Vagina (tissue), 2 donors: ENCODE results near the gene TRA2B. TPM values are rescaled to one million over a fixed set of nuclear protein-coding genes. Genes with fewer than 3 reads are reported as not detected.

Experiments used
- DNase-seq, 2 donors: peaks; one replicate each; pipeline ENCODE4 v3.0.0-alpha.2; 2017; ENCODE audit errors: extremely low spot score in 2 of 2
- H3K27ac ChIP-seq: fragments of 200-600 bp; sonication (generic); one replicate; pipeline ENCODE4 v1.5.1; 2019
- H3K27me3 ChIP-seq: fragments of 200-600 bp; sonication (generic); one replicate; pipeline ENCODE4 v1.5.1; 2019
- H3K36me3 ChIP-seq, 2 donors: fragments of 200-600 bp; sonication (generic); one replicate each; pipeline ENCODE4 v1.5.1; 2017 to 2019
- H3K4me1 ChIP-seq: fragments of 200-600 bp; sonication (generic); one replicate; pipeline ENCODE4 v1.5.1; 2019
- H3K4me3 ChIP-seq, 2 donors: fragments of 200-600 bp; sonication (generic); 1 replicate in 1 of 2; 2 replicates in 1 of 2; pipeline ENCODE4 v1.5.1; 2016 to 2019
- H3K9me3 ChIP-seq: fragments of 200-600 bp; sonication (generic); one replicate; pipeline ENCODE4 v1.5.1; 2019
- POLR2A ChIP-seq, 2 donors: fragments of 450-650 bp; IDR thresholded peaks; one replicate each; pipeline ENCODE4 v1.6.1; 2017; ENCODE audit warnings: antibody characterized with exemption in 2 of 2, mild to moderate bottlenecking in 2 of 2, moderate library complexity in 2 of 2
- POLR2AphosphoS5 ChIP-seq, 2 donors: sonication (generic); formaldehyde crosslinking; IDR thresholded peaks; one replicate each; pipeline ENCODE4 v1.9.0; 2017; ENCODE audit warnings: antibody characterized with exemption in 2 of 2, mild to moderate bottlenecking in 2 of 2, low read depth in 1 of 2; ENCODE audit not compliant: insufficient read depth in 1 of 2
- intact Hi-C: fragments of 100-400 bp; cut with DNase I; formaldehyde crosslinking; loops from one replicate; pipeline ENCODE4 v1.15.1; 2023
- total RNA-seq: library from RNA; depleted of rRNA; stranded (reverse); fragments of >200 nt; gene quantifications from one replicate; pipeline ENCODE4 v1.2.3, GENCODE V29; 2016
- TF ChIP-seq, protein P1 (sequence below), 3 experiments: fragments of 450-650 bp in 2 of 3; fragments of 200-600 bp in 1 of 3; sonication (generic) in 1 of 3; IDR thresholded peaks; one replicate each; pipeline ENCODE4 v1.5.1; 2017 to 2019; ENCODE audit warnings: antibody characterized with exemption in 3 of 3, mild to moderate bottlenecking in 2 of 3, moderate library complexity in 2 of 3

The TRA2B gene
- total RNA-seq, 1 donor from 2014 or later: 145 TPM

DNA sequence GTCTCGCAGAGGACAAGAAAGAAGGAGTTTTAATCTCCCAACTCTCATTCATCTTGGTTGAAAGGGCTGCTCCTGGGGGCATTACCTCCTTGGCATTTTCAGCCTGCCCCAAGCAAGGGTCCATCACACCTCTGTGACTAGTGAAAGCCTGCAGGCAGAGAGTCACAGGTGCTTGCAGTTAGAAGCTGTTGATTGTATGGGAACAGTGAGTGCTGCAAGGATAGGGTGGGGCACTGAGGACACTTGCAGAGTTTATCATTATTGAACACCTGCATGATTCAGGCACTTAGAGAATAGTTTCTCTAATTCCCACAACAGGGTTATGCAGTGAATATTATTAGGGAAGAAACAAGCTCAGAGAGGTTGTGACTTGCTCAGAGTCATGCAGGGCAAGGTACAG, 71.3 kb downstream of the TRA2B start:
- no peaks in the 10 kb centered on the region for H3K36me3 ChIP-seq
- no peak overlapping the region for H3K4me3 ChIP-seq
- TF ChIP-seq POLR2AphosphoS5 (IDR thresholded peaks at IDR 0.05; ENCODE audit: insufficient read depth in 1 of 2, low read depth in 1 of 2) (no peak), POLR2A (IDR thresholded peaks at IDR 0.05) (no peak)
- TF ChIP-seq, protein P1, sequence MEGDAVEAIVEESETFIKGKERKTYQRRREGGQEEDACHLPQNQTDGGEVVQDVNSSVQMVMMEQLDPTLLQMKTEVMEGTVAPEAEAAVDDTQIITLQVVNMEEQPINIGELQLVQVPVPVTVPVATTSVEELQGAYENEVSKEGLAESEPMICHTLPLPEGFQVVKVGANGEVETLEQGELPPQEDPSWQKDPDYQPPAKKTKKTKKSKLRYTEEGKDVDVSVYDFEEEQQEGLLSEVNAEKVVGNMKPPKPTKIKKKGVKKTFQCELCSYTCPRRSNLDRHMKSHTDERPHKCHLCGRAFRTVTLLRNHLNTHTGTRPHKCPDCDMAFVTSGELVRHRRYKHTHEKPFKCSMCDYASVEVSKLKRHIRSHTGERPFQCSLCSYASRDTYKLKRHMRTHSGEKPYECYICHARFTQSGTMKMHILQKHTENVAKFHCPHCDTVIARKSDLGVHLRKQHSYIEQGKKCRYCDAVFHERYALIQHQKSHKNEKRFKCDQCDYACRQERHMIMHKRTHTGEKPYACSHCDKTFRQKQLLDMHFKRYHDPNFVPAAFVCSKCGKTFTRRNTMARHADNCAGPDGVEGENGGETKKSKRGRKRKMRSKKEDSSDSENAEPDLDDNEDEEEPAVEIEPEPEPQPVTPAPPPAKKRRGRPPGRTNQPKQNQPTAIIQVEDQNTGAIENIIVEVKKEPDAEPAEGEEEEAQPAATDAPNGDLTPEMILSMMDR (IDR thresholded peaks at IDR 0.05): no peak
- no peaks in the 10 kb centered on the region for H3K27me3 ChIP-seq
- no peak overlapping the region for H3K27ac ChIP-seq
- intact Hi-C loops: no loop called here
- no peak for DNase-seq
- H3K9me3 ChIP-seq: no peaks in the 10 kb centered on the region
- no peaks in the 10 kb centered on the region for H3K4me1 ChIP-seq

Other genes starting within 250 kb of the TRA2B start
- gene IGF2BP2, start 113.0 kb downstream of the TRA2B start, total RNA-seq: 9.8 TPM
- gene ETV5, start 171.1 kb upstream of the TRA2B start, total RNA-seq: 18.4 TPM